H1 (cell line): ENCODE measurements around the gene IQGAP1. TPM values are rescaled to one million over a fixed set of nuclear protein-coding genes. Genes with fewer than 3 reads are reported as not detected.

Source experiments
- KDM5A ChIP-seq: fragments of 200-600 bp; IDR thresholded peaks from 2 replicates; pipeline ENCODE4 v1.7.1; 2012; ENCODE audit warnings: mild to moderate bottlenecking, low read length, inconsistent platforms, mixed read lengths
- RAD21 ChIP-seq, 2 experiments: IDR thresholded peaks in 1 of 2; conservative IDR thresholded peaks in 1 of 2; 2 replicates each; pipeline ENCODE4 v1.6.1; 2011; ENCODE audit warnings: low read depth in 2 of 2, low read length in 2 of 2, improper control_type of control experiment in 1 of 2, inconsistent platforms in 1 of 2, mild to moderate bottlenecking in 1 of 2, moderate library complexity in 1 of 2
- polyA plus RNA-seq, 7 experiments: library from polyadenylated mRNA; depleted of rRNA in 3 of 7; stranded (reverse) in 5 of 7; unstranded in 2 of 7; fragments of >200 nt in 5 of 7; fragments of 200-250 nt in 2 of 7; gene quantifications; 1 replicate in 5 of 7; 2 replicates in 1 of 7; 4 replicates in 1 of 7; pipeline versions ENCODE4 v1.2.1 to v1.2.3, GENCODE V29; 2011 to 2013; ENCODE audit warnings: missing spikeins in 2 of 7, mixed read lengths in 2 of 7
- total RNA-seq: library from RNA; stranded (reverse); fragmentation: NEBNext Ultra II Directional; extraction: Animal tissue kit (Norgen Biotek cat#: 25700); gene quantifications from 2 replicates; pipeline ENCODE4 v1.2.1, GENCODE V29; 2021
- TF ChIP-seq, protein P1 (sequence below): fragments of 300-600 bp; sonication (generic); IDR thresholded peaks from 2 replicates; pipeline ENCODE4 v1.7.1; 2012; ENCODE audit warnings: low read length, moderate library complexity, mild to moderate bottlenecking, inconsistent platforms; ENCODE audit not compliant: insufficient replicate concordance

IQGAP1 gene
- total and polyA plus RNA-seq, 2 of the 8 experiments (the other 6 are each of a cell fraction or from before 2014, with no cell fraction given): 56.0 to 138 TPM

- TF ChIP-seq, protein P1, sequence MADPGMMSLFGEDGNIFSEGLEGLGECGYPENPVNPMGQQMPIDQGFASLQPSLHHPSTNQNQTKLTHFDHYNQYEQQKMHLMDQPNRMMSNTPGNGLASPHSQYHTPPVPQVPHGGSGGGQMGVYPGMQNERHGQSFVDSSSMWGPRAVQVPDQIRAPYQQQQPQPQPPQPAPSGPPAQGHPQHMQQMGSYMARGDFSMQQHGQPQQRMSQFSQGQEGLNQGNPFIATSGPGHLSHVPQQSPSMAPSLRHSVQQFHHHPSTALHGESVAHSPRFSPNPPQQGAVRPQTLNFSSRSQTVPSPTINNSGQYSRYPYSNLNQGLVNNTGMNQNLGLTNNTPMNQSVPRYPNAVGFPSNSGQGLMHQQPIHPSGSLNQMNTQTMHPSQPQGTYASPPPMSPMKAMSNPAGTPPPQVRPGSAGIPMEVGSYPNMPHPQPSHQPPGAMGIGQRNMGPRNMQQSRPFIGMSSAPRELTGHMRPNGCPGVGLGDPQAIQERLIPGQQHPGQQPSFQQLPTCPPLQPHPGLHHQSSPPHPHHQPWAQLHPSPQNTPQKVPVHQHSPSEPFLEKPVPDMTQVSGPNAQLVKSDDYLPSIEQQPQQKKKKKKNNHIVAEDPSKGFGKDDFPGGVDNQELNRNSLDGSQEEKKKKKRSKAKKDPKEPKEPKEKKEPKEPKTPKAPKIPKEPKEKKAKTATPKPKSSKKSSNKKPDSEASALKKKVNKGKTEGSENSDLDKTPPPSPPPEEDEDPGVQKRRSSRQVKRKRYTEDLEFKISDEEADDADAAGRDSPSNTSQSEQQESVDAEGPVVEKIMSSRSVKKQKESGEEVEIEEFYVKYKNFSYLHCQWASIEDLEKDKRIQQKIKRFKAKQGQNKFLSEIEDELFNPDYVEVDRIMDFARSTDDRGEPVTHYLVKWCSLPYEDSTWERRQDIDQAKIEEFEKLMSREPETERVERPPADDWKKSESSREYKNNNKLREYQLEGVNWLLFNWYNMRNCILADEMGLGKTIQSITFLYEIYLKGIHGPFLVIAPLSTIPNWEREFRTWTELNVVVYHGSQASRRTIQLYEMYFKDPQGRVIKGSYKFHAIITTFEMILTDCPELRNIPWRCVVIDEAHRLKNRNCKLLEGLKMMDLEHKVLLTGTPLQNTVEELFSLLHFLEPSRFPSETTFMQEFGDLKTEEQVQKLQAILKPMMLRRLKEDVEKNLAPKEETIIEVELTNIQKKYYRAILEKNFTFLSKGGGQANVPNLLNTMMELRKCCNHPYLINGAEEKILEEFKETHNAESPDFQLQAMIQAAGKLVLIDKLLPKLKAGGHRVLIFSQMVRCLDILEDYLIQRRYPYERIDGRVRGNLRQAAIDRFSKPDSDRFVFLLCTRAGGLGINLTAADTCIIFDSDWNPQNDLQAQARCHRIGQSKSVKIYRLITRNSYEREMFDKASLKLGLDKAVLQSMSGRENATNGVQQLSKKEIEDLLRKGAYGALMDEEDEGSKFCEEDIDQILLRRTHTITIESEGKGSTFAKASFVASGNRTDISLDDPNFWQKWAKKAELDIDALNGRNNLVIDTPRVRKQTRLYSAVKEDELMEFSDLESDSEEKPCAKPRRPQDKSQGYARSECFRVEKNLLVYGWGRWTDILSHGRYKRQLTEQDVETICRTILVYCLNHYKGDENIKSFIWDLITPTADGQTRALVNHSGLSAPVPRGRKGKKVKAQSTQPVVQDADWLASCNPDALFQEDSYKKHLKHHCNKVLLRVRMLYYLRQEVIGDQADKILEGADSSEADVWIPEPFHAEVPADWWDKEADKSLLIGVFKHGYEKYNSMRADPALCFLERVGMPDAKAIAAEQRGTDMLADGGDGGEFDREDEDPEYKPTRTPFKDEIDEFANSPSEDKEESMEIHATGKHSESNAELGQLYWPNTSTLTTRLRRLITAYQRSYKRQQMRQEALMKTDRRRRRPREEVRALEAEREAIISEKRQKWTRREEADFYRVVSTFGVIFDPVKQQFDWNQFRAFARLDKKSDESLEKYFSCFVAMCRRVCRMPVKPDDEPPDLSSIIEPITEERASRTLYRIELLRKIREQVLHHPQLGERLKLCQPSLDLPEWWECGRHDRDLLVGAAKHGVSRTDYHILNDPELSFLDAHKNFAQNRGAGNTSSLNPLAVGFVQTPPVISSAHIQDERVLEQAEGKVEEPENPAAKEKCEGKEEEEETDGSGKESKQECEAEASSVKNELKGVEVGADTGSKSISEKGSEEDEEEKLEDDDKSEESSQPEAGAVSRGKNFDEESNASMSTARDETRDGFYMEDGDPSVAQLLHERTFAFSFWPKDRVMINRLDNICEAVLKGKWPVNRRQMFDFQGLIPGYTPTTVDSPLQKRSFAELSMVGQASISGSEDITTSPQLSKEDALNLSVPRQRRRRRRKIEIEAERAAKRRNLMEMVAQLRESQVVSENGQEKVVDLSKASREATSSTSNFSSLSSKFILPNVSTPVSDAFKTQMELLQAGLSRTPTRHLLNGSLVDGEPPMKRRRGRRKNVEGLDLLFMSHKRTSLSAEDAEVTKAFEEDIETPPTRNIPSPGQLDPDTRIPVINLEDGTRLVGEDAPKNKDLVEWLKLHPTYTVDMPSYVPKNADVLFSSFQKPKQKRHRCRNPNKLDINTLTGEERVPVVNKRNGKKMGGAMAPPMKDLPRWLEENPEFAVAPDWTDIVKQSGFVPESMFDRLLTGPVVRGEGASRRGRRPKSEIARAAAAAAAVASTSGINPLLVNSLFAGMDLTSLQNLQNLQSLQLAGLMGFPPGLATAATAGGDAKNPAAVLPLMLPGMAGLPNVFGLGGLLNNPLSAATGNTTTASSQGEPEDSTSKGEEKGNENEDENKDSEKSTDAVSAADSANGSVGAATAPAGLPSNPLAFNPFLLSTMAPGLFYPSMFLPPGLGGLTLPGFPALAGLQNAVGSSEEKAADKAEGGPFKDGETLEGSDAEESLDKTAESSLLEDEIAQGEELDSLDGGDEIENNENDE: no peak
- TF ChIP-seq RAD21 (IDR thresholded peaks at IDR 0.05 in 1 of 2, conservative IDR thresholded peaks at IDR 0.05 in 1 of 2; ENCODE audit: low read depth in 2 of 2, low read length in 2 of 2): no peak
- TF ChIP-seq KDM5A: no peak
- TF ChIP-seq, all 59 proteins: peak for 0
Measured at GRCh38 chr15:90396321-90396720, 8.3 kb downstream of the IQGAP1 start (continued).
